CD14-positive monocyte (primary cell): ENCODE measurements around the gene GK. TPM values are rescaled to one million over a fixed set of nuclear protein-coding genes. Genes with fewer than 3 reads are reported as not detected.
"Not testable (repeated sequence)": the region's sequence is repeated elsewhere in the genome, so short reads cannot be mapped to it uniquely, and the experiment has no call there.

Experiments used
- DNase-seq, 3 donors: peaks; one replicate each; pipeline ENCODE4 v3.0.0-alpha.2; 2011 to 2022
- H2AFZ ChIP-seq: 2 replicates; pipeline ENCODE4 v1.6.0; 2012; ENCODE audit warnings: mild to moderate bottlenecking, low read depth, low read length, inconsistent platforms; ENCODE audit not compliant: insufficient read depth, poor library complexity, severe bottlenecking
- H3K27ac ChIP-seq, 2 donors: 1 replicate in 1 of 2; 2 replicates in 1 of 2; pipeline ENCODE4 v1.5.1; 2012 to 2013; ENCODE audit warnings: low read length in 2 of 2, control low read depth in 1 of 2, inconsistent platforms in 1 of 2, low read depth in 1 of 2, mild to moderate bottlenecking in 1 of 2
- H3K27me3 ChIP-seq, 2 donors: one replicate each; pipeline versions ENCODE4 v1.6.0 to v1.6.1; 2011 to 2013; ENCODE audit warnings: low read length in 2 of 2; ENCODE audit not compliant: control insufficient read depth in 2 of 2, insufficient read depth in 2 of 2
- H3K36me3 ChIP-seq, 2 donors: replicated peaks in 1 of 2; 1 replicate in 1 of 2; 2 replicates in 1 of 2; pipeline versions ENCODE4 v1.5.1 to v1.6.1; 2012 to 2013; ENCODE audit warnings: low read length in 2 of 2, control low read depth in 1 of 2, inconsistent platforms in 1 of 2, mild to moderate bottlenecking in 1 of 2; ENCODE audit not compliant: insufficient read depth in 2 of 2, control insufficient read depth in 1 of 2
- H3K4me1 ChIP-seq, 2 donors: 1 replicate in 1 of 2; 2 replicates in 1 of 2; pipeline versions ENCODE4 v1.5.1 to v1.6.1; 2012 to 2013; ENCODE audit warnings: low read length in 2 of 2, control low read depth in 1 of 2, inconsistent platforms in 1 of 2, mild to moderate bottlenecking in 1 of 2, moderate library complexity in 1 of 2; ENCODE audit not compliant: insufficient read depth in 2 of 2, control insufficient read depth in 1 of 2
- H3K4me2 ChIP-seq: replicated peaks from 2 replicates; pipeline ENCODE3; 2012; ENCODE audit warnings: low read length, moderate library complexity, mild to moderate bottlenecking; ENCODE audit not compliant: poor library complexity, severe bottlenecking; ENCODE audit errors: extremely low read depth
- H3K4me3 ChIP-seq, 3 experiments: fragments of 200-600 bp in 1 of 3; sonication (generic) in 1 of 3; replicated peaks in 1 of 3; 1 replicate in 2 of 3; 2 replicates in 1 of 3; pipeline ENCODE4 v1.5.1; 2011 to 2013; ENCODE audit warnings: low read length in 3 of 3, mild to moderate bottlenecking in 3 of 3, control low read depth in 2 of 3, low read depth in 2 of 3, inconsistent platforms in 1 of 3, moderate library complexity in 1 of 3
- H3K79me2 ChIP-seq: 2 replicates; pipeline ENCODE4 v1.6.0; 2012; ENCODE audit warnings: mild to moderate bottlenecking, control low read depth, inconsistent platforms, low read length, moderate library complexity; ENCODE audit not compliant: insufficient read depth
- H3K9ac ChIP-seq: 2 replicates; pipeline ENCODE4 v1.6.0; 2017; ENCODE audit warnings: low read length, mild to moderate bottlenecking; ENCODE audit not compliant: insufficient read depth, poor library complexity, severe bottlenecking
- H3K9me3 ChIP-seq, 2 donors: replicated peaks in 1 of 2; 1 replicate in 1 of 2; 2 replicates in 1 of 2; pipeline versions ENCODE4 v1.5.1 to v1.6.1; 2012 to 2013; ENCODE audit warnings: low read length in 2 of 2, control low read depth in 1 of 2; ENCODE audit not compliant: control insufficient read depth in 1 of 2, insufficient read depth in 1 of 2
- H4K20me1 ChIP-seq: 2 replicates; pipeline ENCODE4 v1.6.0; 2012; ENCODE audit warnings: mild to moderate bottlenecking, low read length, control low read depth, moderate library complexity; ENCODE audit not compliant: insufficient read depth
- H3K27ac Mint-ChIP-seq, 7 donors: one replicate each; pipeline ENCODE4 v1.8.0; 2020; ENCODE audit warnings: mild to moderate bottlenecking in 7 of 7, mixed read lengths in 7 of 7, moderate library complexity in 6 of 7, inconsistent platforms in 2 of 7
- H3K27me3 Mint-ChIP-seq, 3 donors: one replicate each; pipeline ENCODE4 v1.8.0; 2021 to 2022; ENCODE audit warnings: low read depth in 3 of 3, mild to moderate bottlenecking in 3 of 3, mixed read lengths in 3 of 3, moderate library complexity in 3 of 3, inconsistent platforms in 1 of 3
- H3K36me3 Mint-ChIP-seq, 2 donors: one replicate each; pipeline ENCODE4 v1.8.0; 2020; ENCODE audit warnings: mixed read lengths in 2 of 2, inconsistent platforms in 1 of 2, mild to moderate bottlenecking in 1 of 2
- H3K4me1 Mint-ChIP-seq: one replicate; pipeline ENCODE4 v1.8.0; 2020; ENCODE audit warnings: mild to moderate bottlenecking, mixed read lengths
- H3K4me3 Mint-ChIP-seq, 2 donors: one replicate each; pipeline ENCODE4 v1.8.0; 2020; ENCODE audit warnings: mild to moderate bottlenecking in 2 of 2, mixed read lengths in 2 of 2, moderate library complexity in 1 of 2
- H3K9me3 Mint-ChIP-seq, 7 donors: one replicate each; pipeline ENCODE4 v1.8.0; 2020 to 2022; ENCODE audit warnings: mixed read lengths in 7 of 7, mild to moderate bottlenecking in 6 of 7, moderate library complexity in 6 of 7, inconsistent platforms in 2 of 7
- WGBS: methylation state at CpG from one replicate; pipeline ENCODE4 v1.1.5; 2013; ENCODE audit warnings: missing lambda C conversion rate; ENCODE audit not compliant: insufficient coverage; 5-methylcytosine and 5-hydroxymethylcytosine counted together
- intact Hi-C, 2 donors: fragments of 100-400 bp; cut with micrococcal nuclease; formaldehyde crosslinking; loops; one replicate each; pipeline versions ENCODE4 v1.15.0 to v1.15.1; 2023
- polyA plus RNA-seq, 3 donors: library from polyadenylated mRNA; depleted of rRNA in 1 of 3; unstranded in 2 of 3; stranded (reverse) in 1 of 3; fragments of 300-500 nt in 2 of 3; fragments of >200 nt in 1 of 3; fragmentation: Illumina TruSeq in 2 of 3; gene quantifications; 1 replicate in 2 of 3; 2 replicates in 1 of 3; pipeline ENCODE4 v1.2.3, GENCODE V29; 2012 to 2021
- TF ChIP-seq, protein P1 (sequence below): fragments of 200-600 bp; IDR thresholded peaks from one replicate; pipeline ENCODE4 v1.8.0; 2022; ENCODE audit warnings: antibody characterized with exemption, mild to moderate bottlenecking

Gene GK
- polyA plus RNA-seq, 3 donors = 21.2 to 51.9 (median 41.0) TPM

DNA sequence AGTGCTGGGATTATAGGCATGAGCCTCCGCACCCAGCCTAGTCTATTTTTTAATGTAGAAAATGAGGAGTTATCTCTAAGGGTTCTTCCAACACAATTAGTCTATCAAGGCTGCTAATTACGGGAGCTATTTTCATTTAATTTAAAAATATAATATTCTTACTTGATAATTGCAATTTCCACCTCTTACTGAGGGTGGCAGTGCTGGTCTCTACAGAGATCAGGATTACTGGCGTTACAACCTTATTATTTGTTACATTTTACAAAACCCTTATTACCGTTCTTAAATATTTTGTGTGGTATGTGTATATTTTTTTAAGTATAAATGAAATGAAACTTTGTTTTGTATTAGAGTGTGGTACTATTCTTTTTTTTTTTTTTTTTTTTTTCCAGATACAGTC, 17.6 kb upstream of the GK start:
- Histone ChIP-seq H3K79me2 (no peaks in the 10 kb centered on the region), H3K27ac (no peak overlapping the region), H3K4me2 (no peak overlapping the region), H3K9ac (no peak overlapping the region), H4K20me1 (no peaks in the 10 kb centered on the region), H3K27me3 (no peaks in the 10 kb centered on the region), H3K4me3 (no peak overlapping the region), H3K9me3 (no peaks in the 10 kb centered on the region), H2AFZ (no peak overlapping the region), H3K36me3 (no peaks in the 10 kb centered on the region), H3K4me1 (peaks cover 22 to 27% of the 10 kb centered on the region in 2 donors)
- Mint-ChIP-seq H3K27ac (no peak overlapping the region), H3K4me1 (peaks cover 21% of the 10 kb centered on the region), H3K27me3 (peaks cover 0 to 12% (median 0%) of the 10 kb centered on the region in 3 donors), H3K36me3 (no peaks in the 10 kb centered on the region), H3K9me3 (peaks cover 0 to 4% (median 0%) of the 10 kb centered on the region in 7 donors), H3K4me3 (no peak overlapping the region)
- DNase-seq = peak in 2 of 3 donors; percentile 29 to 44
- WGBS = no CpG with 5 or more reads among the region's 4 CpGs
- intact Hi-C loops = loop anchor here (10.0 kb wide), 2 partner anchors 79 to 339 kb away; no protein-coding TSS in a partner anchor
- TF ChIP-seq, protein P1, sequence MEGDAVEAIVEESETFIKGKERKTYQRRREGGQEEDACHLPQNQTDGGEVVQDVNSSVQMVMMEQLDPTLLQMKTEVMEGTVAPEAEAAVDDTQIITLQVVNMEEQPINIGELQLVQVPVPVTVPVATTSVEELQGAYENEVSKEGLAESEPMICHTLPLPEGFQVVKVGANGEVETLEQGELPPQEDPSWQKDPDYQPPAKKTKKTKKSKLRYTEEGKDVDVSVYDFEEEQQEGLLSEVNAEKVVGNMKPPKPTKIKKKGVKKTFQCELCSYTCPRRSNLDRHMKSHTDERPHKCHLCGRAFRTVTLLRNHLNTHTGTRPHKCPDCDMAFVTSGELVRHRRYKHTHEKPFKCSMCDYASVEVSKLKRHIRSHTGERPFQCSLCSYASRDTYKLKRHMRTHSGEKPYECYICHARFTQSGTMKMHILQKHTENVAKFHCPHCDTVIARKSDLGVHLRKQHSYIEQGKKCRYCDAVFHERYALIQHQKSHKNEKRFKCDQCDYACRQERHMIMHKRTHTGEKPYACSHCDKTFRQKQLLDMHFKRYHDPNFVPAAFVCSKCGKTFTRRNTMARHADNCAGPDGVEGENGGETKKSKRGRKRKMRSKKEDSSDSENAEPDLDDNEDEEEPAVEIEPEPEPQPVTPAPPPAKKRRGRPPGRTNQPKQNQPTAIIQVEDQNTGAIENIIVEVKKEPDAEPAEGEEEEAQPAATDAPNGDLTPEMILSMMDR = peak; percentile 63

DNA sequence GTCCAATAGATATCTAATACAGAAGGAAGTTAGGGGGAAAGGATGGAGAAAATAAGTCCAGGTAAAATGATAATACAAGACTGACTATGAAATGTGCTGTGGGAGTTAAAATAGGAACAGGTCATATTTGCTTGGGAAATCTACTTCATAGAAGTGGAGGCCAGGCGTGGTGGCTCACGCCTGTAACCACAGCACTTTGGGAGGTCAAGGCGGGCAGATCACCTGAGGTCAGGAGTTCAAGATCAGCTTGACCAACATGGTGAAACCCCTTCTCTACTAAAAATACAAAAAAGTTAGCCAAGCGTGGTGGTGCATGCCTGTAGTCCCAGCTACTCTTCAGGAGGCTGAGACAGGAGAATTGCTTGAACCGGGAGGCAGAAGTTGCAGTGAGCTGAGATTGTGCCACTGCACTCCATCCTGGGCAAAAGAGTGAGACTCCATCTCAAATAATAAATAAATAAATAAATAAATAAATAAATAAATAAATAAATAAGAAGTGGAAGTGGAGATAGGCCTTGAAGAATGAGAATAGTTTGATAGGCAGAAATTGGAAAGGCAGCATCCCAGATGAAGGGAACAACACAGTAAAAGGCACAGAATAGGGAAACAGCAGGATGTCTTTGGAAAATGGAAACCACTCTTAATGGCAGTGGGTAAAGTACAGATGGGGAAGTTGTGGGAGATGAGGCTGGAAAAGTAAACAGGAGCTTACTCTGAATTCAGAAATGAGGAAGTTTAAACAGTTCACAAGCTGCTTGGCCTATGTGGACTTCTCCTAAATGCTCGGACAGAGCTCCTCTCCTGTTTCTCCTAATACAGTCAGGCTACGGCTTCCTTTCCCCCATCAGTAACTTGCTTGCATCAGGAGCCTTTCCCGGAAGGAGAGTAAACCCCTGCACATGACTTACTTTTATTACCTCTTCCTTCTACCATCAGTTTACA, 15.1 kb upstream of the GK start:
- TF ChIP-seq, protein P1 = no peak
- Mint-ChIP-seq H3K36me3 (no peaks in the 10 kb centered on the region), H3K4me3 (no peak overlapping the region), H3K27ac (peak overlapping the region; percentile 82 to 96 (median 94)), H3K27me3 (peaks cover 0 to 15% (median 0%) of the 10 kb centered on the region in 3 donors), H3K9me3 (peaks cover 0 to 4% (median 2%) of the 10 kb centered on the region in 7 donors), H3K4me1 (peaks cover 37% of the 10 kb centered on the region)
- H3K27ac ChIP-seq = peak overlapping the region; percentile 54 to 75
- WGBS = no CpG with 5 or more reads among the region's 8 CpGs
- H3K79me2 ChIP-seq = no peaks in the 10 kb centered on the region
- intact Hi-C loops = loop anchor here (10.0 kb wide), 2 partner anchors 77 to 337 kb away; no protein-coding TSS in a partner anchor
- peak; percentile 72 to 85 (median 83) for DNase-seq
- H3K9ac ChIP-seq = no peak overlapping the region
- H3K36me3 ChIP-seq = no peaks in the 10 kb centered on the region
- H3K4me3 ChIP-seq = no peak overlapping the region
- H3K4me1 ChIP-seq = peaks cover 36 to 46% of the 10 kb centered on the region in 2 donors
- H2AFZ ChIP-seq = no peak overlapping the region
- no peaks in the 10 kb centered on the region for H3K27me3 ChIP-seq
- no peaks in the 10 kb centered on the region for H3K9me3 ChIP-seq
- no peaks in the 10 kb centered on the region for H4K20me1 ChIP-seq
- no peak overlapping the region for H3K4me2 ChIP-seq

- WGBS = 100% methylated on average over 4 of the region's 5 CpGs
- not testable (repeated sequence) for H3K27me3 ChIP-seq, H3K36me3 ChIP-seq, DNase-seq, H3K36me3 Mint-ChIP-seq, H3K4me3 ChIP-seq, H2AFZ ChIP-seq, H3K79me2 ChIP-seq, H3K9me3 ChIP-seq, H3K4me3 Mint-ChIP-seq, H4K20me1 ChIP-seq, H3K9me3 Mint-ChIP-seq, H3K4me2 ChIP-seq, H3K9ac ChIP-seq
- Histone ChIP-seq H3K27ac (peak overlapping the region in 1 of 2 donors; percentile 75), H3K4me1 (peaks cover 43 to 55% of the 10 kb centered on the region in 2 donors)
- intact Hi-C loops = loop anchor here (10.0 kb wide), 3 partner anchors 65 to 335 kb away; no protein-coding TSS in a partner anchor
- H3K27me3 Mint-ChIP-seq = peaks cover 0 to 11% (median 0%) of the 10 kb centered on the region in 3 donors
- peaks cover 40% of the 10 kb centered on the region for H3K4me1 Mint-ChIP-seq
- peak overlapping the region in 4 of 7 donors; percentile 82 to 96 (median 96) for H3K27ac Mint-ChIP-seq
Measured at GRCh38 chrX:30639702-30640101, 13.5 kb upstream of the GK start.
